Measurements from ENCODE around the gene DNMBP. TPM values are rescaled to one million over a fixed set of nuclear protein-coding genes. Genes with fewer than 3 reads are reported as not detected.

The DNMBP gene
- total RNA-seq, 4 donors from 2014 or later: 21.6 to 28.8 (median 24.6) TPM

GRCh38 chr10:99930731-99931550 is 78.8 kb downstream of the DNMBP start:
- no peaks in the 10 kb centered on the region for H3K36me3 ChIP-seq
- no peak for DNase-seq (ENCODE audit: low spot score in 2 of 2)
- TF ChIP-seq EP300 (IDR thresholded peaks at IDR 0.05) (no peak), POLR2A (IDR thresholded peaks at IDR 0.05) (no peak), CTCF (IDR thresholded peaks at IDR 0.05) (no peak)
- no peaks in the 10 kb centered on the region for H3K9me3 ChIP-seq
- no peaks in the 10 kb centered on the region for H3K27me3 ChIP-seq
- peaks cover 0 to 54% (median 27%) of the 10 kb centered on the region in 4 donors for H3K4me1 ChIP-seq
- H3K27ac ChIP-seq: peak overlapping the region in 1 of 4 donors; percentile 49
- 78 to 85% methylated on average over 9 of the region's 9 CpGs for WGBS, 2 donors
- peak overlapping the region in 1 of 4 donors; percentile 22 for H3K4me3 ChIP-seq

GRCh38 chr10:99929360-99929759 is 80.4 kb downstream of the DNMBP start:
- peaks cover 0 to 66% (median 27%) of the 10 kb centered on the region in 4 donors for H3K4me1 ChIP-seq
- no peaks in the 10 kb centered on the region for H3K9me3 ChIP-seq
- DNase-seq (ENCODE audit: low spot score in 2 of 2): no peak
- H3K4me3 ChIP-seq: peak overlapping the region in 1 of 4 donors; percentile 22
- no peak for TF ChIP-seq POLR2A (IDR thresholded peaks at IDR 0.05)
- TF ChIP-seq EP300 (IDR thresholded peaks at IDR 0.05): no peak
- no peak for TF ChIP-seq CTCF (IDR thresholded peaks at IDR 0.05)
- WGBS, 2 donors: 86 to 91% methylated on average over 9 of the region's 9 CpGs
- no peak overlapping the region for H3K27ac ChIP-seq
- no peaks in the 10 kb centered on the region for H3K27me3 ChIP-seq
- no peaks in the 10 kb centered on the region for H3K36me3 ChIP-seq

GRCh38 chr10:99927721-99928280 is 81.9 kb downstream of the DNMBP start:
- no peaks in the 10 kb centered on the region for H3K36me3 ChIP-seq
- no peaks in the 10 kb centered on the region for H3K9me3 ChIP-seq
- peak overlapping the region in 1 of 4 donors; percentile 6 for H3K4me3 ChIP-seq
- 42 to 45% methylated on average over 3 of the region's 3 CpGs for WGBS, 2 donors
- peak in 1 of 2 donors; percentile 20 for DNase-seq (ENCODE audit: low spot score in 2 of 2)
- H3K27me3 ChIP-seq: no peaks in the 10 kb centered on the region
- H3K4me1 ChIP-seq: peaks cover 0 to 57% (median 24%) of the 10 kb centered on the region in 4 donors
- H3K27ac ChIP-seq: peak overlapping the region in 3 of 4 donors; percentile 53 to 77 (median 70)
- TF ChIP-seq POLR2A (IDR thresholded peaks at IDR 0.05) (no peak), EP300 (IDR thresholded peaks at IDR 0.05) (peak in 1 of 2 donors; percentile 34), CTCF (IDR thresholded peaks at IDR 0.05) (no peak)

- H3K27ac ChIP-seq: peak overlapping the region in 3 of 4 donors; percentile 41 to 77 (median 70)
- DNase-seq (ENCODE audit: low spot score in 2 of 2): peak in 1 of 2 donors; percentile 28
- H3K4me3 ChIP-seq: peak overlapping the region in 1 of 4 donors; percentile 14
Observed at GRCh38 chr10:99926925-99927720, 82.6 kb downstream of the DNMBP start.

More at GRCh38 chr10:99926925-99927720, 82.6 kb downstream of the DNMBP start:
- no peak for TF ChIP-seq EP300 (IDR thresholded peaks at IDR 0.05)
- TF ChIP-seq CTCF (IDR thresholded peaks at IDR 0.05): no peak
- no peak for TF ChIP-seq POLR2A (IDR thresholded peaks at IDR 0.05)
- 46% methylated on average over 9 of the region's 9 CpGs for WGBS, 2 donors
- no peaks in the 10 kb centered on the region for H3K36me3 ChIP-seq
- no peaks in the 10 kb centered on the region for H3K27me3 ChIP-seq
- H3K4me1 ChIP-seq: peaks cover 0 to 55% (median 23%) of the 10 kb centered on the region in 4 donors
- H3K9me3 ChIP-seq: no peaks in the 10 kb centered on the region

Data from tibial nerve (tissue), 4 donors.